Breast epithelium (tissue), 3 donors: Measurements from ENCODE around the gene DYNLRB1.
A peak's percentile ranks its signal among the peaks of the same experiment; 100 is the strongest.

Experiments
- CTCF ChIP-seq, 3 donors: fragments of 450-650 bp; IDR thresholded peaks; one replicate each; pipeline ENCODE4 v1.5.1; 2016 to 2017; ENCODE audit warnings: antibody characterized with exemption in 3 of 3, mild to moderate bottlenecking in 3 of 3, moderate library complexity in 3 of 3
- POLR2A ChIP-seq: fragments of 450-650 bp; IDR thresholded peaks from one replicate; pipeline ENCODE4 v1.6.1; 2016; ENCODE audit warnings: antibody characterized with exemption, mild to moderate bottlenecking, moderate library complexity

GRCh38 chr20:34528921-34529297 is 12.7 kb downstream of the DYNLRB1 start:
- TF ChIP-seq CTCF (IDR thresholded peaks at IDR 0.05): peak in 1 of 3 donors; percentile 19
- no peak for TF ChIP-seq POLR2A
